Activated CD4-positive, alpha-beta T cell treated with anti-CD3 and anti-CD28 coated beads for 48 hours (primary cell): ENCODE results near the gene SDK1.

ENCODE experiments used
- DNase-seq: peaks from one replicate; pipeline ENCODE4 v3.0.0-alpha.2; 2020

Gene SDK1

DNA sequence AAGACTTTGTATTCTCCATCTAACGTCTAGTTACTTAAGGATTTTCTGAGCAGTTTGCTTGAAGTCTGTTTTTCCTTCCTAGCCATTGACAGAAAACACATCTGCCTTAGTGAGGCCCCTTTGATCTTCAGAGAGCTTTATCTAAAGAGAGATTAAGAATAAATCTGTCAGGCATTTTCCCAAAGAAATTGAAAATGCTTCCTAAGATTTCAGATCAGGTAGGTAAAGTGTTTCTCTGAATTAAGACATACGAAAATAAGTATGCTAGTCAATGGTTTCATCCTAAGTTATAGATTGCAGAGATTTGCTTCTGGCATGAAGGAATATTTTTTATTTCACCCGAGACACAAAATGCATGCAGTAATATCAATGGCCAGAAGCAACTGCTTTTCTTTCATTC is 168.6 kb downstream of the SDK1 start:
- no peak for DNase-seq

GRCh38 chr7:3480197-3480596 is 179.1 kb downstream of the SDK1 start:
- no peak for DNase-seq

DNA sequence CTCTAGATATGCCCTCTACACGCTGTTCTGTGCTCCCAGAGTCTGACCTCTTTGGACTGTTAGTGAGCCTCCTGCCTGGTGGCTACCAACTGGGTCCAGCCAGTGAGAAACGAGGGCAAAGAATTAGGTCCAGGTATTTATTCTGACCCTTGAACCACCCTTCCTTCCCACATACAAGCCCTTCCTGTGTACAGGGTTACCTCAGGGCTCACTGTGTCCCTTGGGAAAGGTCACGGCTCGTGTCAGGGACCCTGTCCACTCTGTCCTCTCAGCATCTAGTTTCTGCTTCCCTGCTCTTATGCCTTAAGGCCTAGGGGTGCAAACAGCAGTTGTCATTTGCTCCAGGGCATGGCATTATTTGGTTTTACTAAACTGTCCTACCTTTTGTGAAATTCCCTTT is 180.4 kb downstream of the SDK1 start:
- DNase-seq, result no peak

DNA sequence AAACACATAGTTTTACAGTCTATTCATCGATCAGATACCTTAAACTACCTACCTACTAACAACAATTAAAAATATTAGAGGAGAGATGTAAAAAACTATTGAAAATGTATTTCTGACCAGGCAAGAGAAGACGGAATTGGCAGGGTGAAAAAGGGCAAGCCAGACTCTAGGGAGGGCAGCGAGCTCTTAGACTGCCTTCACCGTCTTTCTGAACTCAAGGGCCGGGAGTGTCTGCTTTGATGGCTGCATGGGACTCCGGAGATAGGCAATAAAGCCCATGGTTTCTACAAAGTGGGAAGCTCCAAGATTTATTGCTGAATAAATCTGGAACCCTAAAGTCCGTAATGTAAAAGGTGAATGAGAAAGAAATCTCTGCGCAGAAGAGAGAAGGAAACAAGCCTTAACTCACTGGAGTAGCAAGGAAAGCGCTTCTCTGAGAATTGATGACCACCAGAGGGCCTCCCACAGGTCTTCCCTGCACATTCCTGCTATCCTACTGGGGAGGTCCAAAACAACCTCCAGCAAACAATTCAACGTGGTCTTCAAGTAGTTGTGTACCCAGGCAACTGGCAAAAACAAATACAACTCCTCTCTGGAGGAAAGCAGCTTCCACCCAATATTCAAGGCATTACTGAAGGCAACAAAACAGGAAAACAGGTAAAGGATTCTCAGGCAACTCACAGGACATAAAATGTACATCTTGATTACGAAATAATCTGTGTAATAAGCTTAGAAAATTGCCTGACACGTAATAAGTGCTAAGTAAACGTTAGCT is 181.3 kb downstream of the SDK1 start:
- DNase-seq, result no peak

GRCh38 chr7:3486841-3487240 is 185.8 kb downstream of the SDK1 start:
- no peak for DNase-seq

DNA sequence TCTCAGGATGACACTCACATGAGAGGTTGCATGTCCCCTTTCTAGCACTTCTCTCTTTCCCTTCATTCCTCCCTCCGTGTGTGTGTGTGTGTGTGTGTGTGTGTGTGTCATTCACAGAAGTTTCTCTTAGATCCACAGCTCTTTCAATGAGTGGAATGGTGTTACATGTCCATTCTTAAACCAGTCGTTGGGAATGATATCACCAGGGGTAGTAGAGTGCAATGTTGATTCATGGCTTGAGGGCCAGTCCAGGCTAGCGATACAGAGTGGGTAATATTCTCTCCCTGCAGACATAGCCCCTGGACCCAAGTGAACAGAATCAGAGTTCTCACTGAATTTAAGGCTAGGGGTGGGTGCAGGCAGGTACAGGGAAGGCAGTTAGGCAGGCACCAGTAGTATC is 187.8 kb downstream of the SDK1 start:
- DNase-seq, result no peak

- DNase-seq, result no peak
Observed at GRCh38 chr7:3493499-3493898, 192.4 kb downstream of the SDK1 start.

DNA sequence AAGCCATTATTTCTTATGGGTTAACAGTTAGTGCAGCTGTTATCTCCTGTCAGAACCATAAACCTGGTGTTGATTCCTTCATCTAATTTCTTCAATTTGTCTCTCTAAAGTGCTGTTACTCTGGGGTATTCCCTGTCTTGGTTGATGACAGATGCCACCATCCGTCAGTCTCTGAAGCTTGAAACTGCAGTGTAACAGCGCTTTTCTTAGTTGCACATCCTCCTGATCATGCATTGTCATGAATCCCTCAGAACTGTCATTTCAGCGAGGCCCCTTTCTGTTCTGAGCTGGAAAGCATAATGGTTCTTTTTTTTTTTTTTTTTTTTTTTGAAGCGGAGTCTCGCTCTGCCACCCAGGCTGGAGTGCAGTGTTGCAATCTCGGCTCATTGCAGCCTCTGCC is 193.9 kb downstream of the SDK1 start:
- no peak for DNase-seq

- no peak for DNase-seq
Observed at GRCh38 chr7:3495530-3495929, 194.5 kb downstream of the SDK1 start.

GRCh38 chr7:3495954-3496353 is 194.9 kb downstream of the SDK1 start:
- DNase-seq, result no peak

DNA sequence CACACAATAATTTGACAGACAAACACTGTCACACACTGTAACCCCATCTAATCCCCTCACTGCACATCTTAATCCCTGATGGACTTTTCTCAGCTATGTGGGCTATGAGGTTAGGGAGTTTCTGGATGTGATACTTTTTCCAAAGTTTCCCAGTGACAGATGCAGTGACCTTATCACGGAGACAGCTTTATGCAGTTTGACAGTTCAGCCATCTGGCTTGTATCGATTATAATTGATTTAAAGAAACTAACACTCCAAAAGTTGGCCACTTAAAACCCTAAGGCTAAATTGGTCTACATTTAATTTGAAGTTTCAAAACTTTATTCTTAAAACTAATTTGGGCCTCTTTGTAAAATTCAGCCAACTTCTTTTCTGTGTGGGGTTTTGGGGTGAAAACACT is 196.7 kb downstream of the SDK1 start:
- DNase-seq, result no peak

DNA sequence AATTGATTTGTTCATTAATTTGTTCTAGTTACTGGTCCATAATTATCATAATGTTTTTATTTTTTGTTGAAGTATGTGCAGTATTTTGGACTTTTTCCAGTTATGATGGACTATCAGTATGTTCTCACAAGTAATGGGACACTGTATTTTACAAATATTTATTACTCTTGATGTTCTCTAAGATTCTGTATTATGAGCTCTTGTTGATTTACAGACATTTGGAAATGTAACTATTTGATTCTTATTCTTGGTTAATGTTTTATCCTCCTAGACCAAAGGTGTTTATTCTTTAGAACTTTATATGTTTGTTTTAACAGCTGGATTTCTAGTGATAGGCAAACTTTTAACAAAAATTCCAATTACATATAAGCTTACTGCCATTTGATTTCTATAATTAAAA is 200.6 kb downstream of the SDK1 start:
- DNase-seq, result no peak

DNA sequence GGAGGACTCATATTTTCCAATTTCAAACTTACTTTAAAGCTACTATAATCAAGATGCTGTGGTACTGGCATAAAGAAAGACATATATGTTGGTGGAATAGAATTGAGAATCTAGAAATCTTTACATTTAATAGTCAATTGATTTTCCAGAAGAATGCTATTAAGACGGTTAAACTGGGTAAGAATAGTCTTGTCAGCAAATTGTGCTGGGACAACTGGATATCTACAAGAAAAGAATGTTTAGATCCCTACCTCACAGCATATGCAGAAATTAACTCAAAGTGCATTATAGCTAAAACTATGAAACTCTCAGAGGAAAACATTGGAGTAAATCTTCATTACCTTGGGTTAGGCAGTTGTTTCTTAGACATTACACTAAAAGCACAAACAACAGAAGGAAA is 203.3 kb downstream of the SDK1 start:
- no peak for DNase-seq

GRCh38 chr7:3510101-3511020 is 209.3 kb downstream of the SDK1 start:
- no peak for DNase-seq

- DNase-seq, result no peak
Observed at GRCh38 chr7:3517344-3517743, 216.3 kb downstream of the SDK1 start.

- DNase-seq, result no peak
Observed at GRCh38 chr7:3518546-3518945, 217.5 kb downstream of the SDK1 start.

DNA sequence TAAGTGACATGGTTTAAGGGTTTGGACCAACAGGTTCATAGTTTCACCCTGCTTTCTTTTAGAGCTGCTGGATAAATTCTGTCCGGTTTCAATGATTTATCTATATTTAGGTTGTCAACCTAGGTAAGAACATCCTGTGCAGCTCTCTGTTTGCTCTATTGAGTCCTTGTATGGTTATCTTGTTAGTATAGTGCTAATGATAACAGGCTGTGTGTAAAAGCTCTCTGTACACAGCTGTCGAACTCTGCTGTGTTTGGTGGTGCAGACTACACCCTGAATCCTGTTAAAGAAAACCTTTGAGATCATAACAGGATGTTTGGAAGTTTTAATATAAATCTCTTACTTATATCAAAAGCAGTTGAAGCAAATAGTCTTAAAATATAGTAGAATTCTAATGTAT is 219.2 kb downstream of the SDK1 start:
- no peak for DNase-seq

DNA sequence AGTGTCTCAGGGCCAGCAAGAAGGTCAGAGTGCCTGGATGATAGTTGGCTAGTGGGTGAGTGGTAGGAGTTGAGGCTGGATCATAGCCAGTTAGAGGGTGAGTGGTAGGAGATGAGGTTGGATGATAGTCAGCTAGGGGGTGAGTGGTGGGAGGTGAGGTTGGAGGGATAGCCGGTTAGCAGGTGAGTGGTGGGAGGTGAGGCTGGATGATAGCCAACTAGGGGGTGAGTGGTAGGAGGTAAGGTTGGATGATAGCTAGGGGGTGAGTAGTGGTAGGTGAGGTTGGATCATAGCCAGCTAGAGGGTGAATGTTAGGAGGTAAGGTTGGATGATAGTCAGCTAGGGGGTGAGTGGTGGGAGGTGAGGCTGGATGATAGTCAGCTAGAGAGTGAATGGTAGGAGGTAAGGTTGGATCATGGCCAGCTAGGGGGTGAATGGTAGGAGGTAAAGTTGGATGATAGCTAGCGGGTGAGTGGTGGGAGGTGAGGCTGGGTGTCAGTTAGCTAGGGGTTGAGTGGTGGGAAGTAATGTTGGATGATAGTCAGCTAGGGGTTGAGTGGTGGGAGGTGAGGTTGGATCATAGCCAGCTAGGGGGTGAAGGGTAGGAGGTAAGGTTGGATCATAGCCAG is 226.6 kb downstream of the SDK1 start:
- no peak for DNase-seq

DNA sequence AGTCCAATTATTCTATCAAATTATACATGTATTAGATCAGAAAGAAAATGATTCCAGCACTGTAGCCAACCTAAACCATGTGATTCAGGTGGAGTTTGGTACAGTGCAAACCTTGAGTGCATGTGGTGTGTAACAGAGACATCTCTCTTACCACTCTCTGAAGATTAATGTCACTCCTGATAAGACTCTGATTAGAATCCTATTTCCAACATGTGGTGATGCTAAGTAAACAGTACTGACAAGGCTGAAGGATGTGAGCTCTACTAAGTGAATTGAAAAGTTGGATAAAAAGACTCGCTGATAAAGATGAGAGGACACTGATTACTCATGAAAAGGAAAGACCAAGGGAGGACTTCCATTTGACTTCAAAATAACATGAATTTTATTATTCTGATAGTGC is 232.0 kb downstream of the SDK1 start:
- DNase-seq, result no peak

- DNase-seq, result no peak
Observed at GRCh38 chr7:3537210-3537875, 236.3 kb downstream of the SDK1 start.

DNA sequence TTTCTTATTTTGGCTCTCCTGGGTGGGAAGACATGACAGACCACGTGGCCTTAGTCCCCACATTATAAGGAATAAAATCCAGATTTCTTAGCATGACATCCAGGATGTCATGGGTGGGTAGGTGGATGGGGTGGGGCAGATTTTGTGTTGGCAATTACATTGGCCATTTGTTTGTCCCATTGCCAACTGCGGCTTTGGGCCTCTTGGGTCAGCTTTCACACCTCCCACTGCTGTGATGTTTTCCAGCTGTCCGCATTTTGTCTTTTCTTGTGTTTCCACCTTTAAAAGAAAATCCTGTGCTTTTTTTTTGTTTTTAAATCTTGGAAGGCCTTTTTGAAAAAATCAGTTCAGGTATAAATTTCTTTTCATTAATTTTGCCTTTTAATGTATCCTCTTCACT is 237.0 kb downstream of the SDK1 start:
- DNase-seq, result no peak

DNA sequence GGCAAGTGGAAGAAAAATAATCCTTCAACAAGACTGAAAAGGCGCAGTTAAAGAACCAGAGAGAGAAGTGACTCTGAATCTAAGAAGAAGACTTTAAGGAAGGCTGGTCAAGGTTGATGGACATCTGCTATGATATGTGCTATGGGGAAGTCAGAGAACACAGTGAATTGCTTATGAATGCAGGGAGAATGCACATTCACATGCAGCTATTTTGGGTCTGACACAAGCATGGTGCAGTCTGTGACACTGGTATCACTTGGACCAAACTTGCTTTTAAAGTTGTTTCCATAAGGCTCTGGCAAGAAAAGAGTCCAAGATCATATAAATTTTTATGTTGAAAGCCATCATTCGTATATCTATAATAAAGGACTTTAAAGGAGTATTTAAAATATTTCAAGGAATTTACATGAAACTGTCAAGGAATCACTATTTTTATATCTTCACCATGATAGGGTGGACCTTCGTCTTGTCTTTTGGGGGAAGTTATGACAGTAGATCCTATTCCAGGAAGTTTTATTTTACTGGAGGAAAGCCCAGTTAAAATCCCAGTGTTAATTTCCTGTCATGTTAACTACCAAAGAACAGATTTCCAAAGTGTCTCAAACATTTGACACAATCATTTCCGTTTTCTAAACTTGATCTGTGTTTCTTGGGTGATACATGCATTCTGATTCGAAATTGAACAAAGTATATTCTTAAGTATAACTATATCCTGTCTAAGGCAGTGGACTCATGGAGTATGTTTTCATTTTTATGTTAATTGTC is 239.6 kb downstream of the SDK1 start:
- DNase-seq, result no peak
